HG02678 (cell line): ENCODE results near the gene LAYN.
A peak's percentile ranks its signal among the peaks of the same experiment; 100 is the strongest.

Experiments
- ATAC-seq: cut with Tn5 transposase; IDR thresholded peaks from one replicate; pipeline ENCODE4 v1.9.1; 2021; ENCODE audit warnings: mild to moderate bottlenecking, moderate library complexity; ENCODE audit not compliant: unreplicated experiment

Gene LAYN

GRCh38 chr11:111530091-111530490 lies 10.4 kb upstream of the LAYN start:
- ATAC-seq = no peak

DNA sequence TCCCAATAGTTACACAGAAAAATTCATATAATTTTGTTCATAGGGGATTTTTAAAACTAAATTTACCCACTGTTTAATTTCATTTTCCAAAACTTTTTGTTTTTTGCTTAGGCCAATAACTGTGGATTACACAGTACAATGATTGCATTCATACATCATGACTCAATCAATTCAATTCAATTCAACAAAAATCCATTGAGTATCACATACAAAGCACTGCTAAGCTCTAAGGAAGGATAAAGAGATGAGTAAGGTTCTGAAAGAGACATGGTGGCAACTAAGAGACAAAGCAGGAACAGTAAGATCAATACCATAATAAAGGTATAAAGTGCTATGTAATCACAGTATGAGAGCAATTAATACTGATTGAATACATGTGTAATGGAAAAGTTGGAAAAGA lies 9.4 kb upstream of the LAYN start:
- no peak for ATAC-seq

DNA sequence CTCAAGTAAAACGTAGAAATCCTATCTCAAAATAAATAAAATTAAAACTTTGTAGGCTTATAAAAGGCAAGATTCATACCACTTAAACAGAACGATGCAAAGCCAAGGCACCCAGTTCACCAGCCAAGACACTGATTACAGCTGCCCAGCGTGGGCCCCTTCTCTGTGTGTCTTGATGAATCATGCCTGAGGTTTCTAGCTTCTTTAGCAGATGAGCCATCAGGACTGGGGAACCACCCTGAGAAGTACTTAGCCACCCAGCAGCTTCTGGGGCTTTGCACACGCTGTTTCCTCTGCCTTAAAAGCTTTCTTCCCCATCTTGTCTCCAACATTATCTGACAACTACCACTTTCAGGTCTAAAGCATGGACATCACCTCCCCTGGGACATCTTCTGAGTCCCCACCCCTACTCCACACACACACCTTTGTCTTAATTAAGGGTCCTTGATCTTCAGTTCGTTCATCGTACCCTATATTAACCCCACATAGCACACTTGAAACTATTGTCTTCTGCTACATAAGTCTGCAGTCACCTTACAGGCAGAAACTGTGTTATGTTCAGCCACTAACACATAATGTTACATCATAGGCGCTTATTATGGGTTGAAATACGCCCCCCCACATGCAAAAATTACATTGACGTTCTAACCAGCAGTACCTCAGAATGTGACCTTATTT lies 8.7 kb upstream of the LAYN start:
- peak; percentile 48 for ATAC-seq

DNA sequence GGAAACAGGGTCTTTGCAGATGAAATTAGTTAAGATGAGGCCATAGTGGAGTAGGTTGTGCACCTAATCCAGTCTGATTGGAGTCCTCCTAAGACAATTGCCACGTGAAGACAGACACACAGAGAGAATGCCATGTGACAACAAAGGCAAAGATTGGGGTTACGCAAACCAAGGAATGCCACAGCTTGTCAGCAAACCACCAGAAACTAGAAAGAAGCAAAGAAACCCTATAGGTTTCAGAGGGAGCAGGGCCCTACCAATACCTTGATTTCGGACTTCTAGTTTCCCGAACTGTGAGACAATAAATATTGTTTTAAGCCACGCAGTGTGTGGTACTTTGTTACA lies 8.2 kb upstream of the LAYN start:
- ATAC-seq = no peak

DNA sequence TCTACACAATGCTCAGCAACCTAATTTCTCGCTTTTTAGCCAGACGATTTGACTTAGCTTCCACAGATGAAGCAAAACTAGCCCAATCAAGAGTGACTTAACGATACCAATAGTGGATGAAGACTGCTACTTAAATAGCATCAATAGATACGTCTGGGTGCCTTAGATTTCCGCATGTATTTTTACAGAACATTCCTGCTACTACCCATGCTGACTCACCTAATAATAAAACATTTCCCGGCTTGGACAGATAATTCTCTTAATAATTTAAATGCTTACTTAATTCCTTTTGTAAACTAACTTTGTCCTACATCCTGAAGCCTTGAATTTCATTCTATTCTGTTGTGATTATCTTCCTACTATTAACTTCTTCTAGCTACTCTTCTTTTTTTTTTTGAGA lies 5.2 kb upstream of the LAYN start:
- no peak for ATAC-seq

GRCh38 chr11:111537336-111537860 lies 3.1 kb upstream of the LAYN start:
- no peak for ATAC-seq

DNA sequence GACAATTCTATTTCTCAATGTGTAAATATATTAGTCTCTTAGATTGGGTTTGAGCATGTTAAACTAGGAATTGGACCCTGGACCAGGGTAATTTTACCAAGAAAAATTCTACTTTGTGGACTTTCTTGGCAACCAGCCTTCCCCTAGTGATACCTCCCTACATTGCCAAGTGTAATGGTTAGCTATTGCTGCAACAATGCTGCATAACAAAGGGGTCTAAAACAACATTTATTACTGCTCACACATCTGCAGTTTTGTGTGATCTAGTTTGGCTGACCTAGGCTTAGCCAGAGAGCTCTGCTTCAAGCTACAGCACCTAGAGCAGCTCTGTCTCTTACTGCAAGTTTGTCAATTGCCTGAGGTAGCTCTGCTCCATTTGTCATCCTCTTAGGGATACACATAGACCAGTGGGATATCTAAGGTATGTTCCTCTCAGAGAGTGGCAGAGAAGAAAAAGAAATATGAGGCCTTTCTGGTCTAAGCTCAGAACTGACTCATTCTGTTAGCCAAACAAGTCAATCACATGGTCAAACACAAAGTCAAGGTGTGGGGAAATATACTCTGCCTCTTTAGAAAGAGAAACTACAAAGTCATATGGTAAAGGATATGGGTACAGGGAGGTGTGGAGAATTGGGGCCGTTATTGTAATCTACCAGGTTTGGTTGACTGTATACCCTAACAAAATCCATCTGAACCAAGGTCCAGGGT lies 2.0 kb upstream of the LAYN start:
- ATAC-seq = no peak

GRCh38 chr11:111539426-111540113 lies 950 bp upstream of the LAYN start:
- no peak for ATAC-seq

- ATAC-seq = no peak
Measured at GRCh38 chr11:111540937-111541253, 375 bp downstream of the LAYN start.

DNA sequence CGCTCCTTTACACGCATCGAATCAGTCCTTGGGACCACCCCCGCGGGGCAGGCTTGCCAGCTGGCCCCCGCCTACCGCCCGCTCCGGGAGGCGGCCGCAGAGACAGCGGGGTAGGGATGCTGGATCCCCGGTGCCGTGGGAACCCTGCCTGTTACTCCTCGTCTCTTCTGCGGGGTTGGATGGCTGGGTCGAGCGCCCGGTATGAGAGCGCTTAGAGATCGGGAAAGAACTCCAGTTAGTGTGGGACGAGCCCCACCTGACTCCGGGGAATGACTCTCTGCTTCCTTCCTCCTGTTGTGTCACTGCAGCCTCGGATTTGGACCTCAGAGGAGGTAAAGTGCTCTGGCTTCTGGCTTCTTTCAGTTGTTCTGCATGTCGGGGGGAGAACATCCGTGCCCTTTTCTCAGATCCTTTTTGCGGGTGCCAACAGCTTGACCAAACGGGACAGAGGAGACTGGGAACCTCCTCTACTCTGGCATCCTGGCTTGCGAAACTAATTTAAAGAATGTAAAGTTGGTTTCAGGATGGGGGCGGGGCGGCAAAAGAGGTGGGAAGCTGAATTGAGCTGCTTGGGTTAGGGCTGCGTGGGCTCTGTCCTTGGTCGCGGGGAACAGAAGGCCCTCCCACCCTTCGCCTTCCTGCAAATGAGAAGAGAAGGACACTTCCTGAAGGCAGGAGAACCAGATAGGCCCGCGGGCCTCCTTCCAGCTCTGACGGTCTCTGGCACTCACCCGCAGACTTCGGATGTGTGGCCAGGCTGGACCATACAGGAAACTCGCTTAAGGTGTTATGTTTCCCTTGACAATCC lies 938 bp downstream of the LAYN start:
- ATAC-seq = no peak

DNA sequence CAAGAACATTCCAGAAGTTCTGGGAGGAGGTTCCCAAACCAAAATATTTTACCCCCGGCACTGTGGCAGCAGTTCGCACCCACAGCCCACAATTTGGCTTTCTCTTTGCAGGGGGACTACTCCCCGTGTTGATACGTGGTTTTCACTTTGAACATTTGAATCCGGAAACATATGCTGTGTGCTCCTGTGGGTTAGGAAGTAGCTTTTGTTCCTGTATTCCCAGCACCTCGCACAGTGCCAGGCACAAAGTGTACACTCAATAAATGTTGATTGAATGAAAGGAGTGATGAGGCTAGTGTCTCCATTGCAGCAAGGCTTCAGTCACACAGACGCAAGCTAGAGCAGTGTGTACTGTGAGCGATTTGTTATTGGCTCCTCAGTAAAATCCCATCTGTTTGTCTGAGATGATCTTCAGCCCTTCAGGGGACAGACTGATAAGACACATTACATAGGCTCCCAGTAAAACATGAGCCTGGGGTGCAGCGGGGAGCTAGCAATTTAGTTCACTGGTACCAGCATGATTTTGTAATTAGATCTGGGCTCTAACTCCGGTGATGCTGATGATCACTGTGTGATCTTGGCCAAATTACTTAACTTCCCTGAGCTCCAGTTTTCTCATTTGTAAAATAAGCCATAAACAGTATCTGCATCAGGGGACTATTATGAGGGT lies 2.2 kb downstream of the LAYN start:
- ATAC-seq = no peak

GRCh38 chr11:111548525-111548924 lies 8.0 kb downstream of the LAYN start:
- ATAC-seq = no peak

- ATAC-seq = no peak
Measured at GRCh38 chr11:111549196-111549868, 8.8 kb downstream of the LAYN start.

GRCh38 chr11:111549869-111550203 lies 9.3 kb downstream of the LAYN start:
- ATAC-seq = no peak

GRCh38 chr11:111550258-111550657 lies 9.7 kb downstream of the LAYN start:
- no peak for ATAC-seq

GRCh38 chr11:111554532-111554931 lies 14.0 kb downstream of the LAYN start:
- ATAC-seq = no peak

GRCh38 chr11:111555255-111555654 lies 14.7 kb downstream of the LAYN start:
- ATAC-seq = no peak

GRCh38 chr11:111557425-111558111 lies 17.0 kb downstream of the LAYN start:
- no peak for ATAC-seq

GRCh38 chr11:111559800-111560464 lies 19.4 kb downstream of the LAYN start:
- no peak for ATAC-seq
